K562 treated with DMSO at 1 percent for 4 hours (cell line): Measurements from ENCODE around the gene NDUFS2. TPM values are rescaled to one million over a fixed set of nuclear protein-coding genes. Genes with fewer than 3 reads are reported as not detected.

Source experiments
- total RNA-seq: library from RNA; unstranded; fragments of 300-600 nt; gene quantifications from 2 replicates; pipeline ENCODE4 v1.2.3, GENCODE V29; 2022; ENCODE audit not compliant: insufficient read depth

The NDUFS2 gene
- total RNA-seq = 79.0 and 81.6 TPM in 2 replicates

DNA sequence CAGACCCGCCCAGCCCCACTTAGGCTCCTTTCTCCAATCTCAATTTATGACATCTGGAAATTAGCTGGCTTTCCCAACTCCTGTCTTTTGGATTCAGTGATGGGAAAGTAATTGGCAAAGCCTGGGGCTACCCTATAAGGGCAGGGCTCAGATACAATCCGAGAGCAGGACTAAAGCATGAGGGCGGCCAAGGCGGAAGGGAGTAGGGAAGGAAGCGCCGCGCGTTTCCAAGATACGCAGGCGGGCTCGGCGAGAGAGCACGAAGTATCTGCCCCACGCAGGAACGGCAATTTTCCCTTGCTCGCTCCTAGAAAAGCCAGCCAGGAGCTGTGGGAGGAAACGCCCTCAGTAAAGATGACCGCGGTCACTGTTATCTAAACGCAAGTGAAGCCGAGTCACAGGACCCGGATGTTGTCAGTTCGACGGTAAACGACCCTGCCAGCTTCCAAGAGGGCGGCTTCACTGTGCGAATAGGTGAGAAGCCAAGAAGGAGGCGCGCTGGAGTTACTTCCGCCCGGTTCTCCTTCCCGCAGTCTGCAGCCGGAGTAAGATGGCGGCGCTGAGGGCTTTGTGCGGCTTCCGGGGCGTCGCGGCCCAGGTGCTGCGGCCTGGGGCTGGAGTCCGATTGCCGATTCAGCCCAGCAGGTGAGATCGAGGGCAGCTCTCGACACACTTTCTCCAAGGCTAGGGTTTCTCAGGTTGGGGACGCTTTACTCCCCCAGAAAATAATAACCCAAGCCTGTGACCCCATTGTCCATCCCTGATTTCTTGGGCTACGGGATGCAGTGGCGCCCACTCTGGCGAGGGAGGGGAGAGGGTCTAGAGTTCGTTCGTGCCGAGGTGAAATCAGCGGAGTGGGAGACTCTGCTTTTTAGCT is at the start of gene NDUFS2:
Gene NDUFS2, plus strand, starts transcription at position 532 of the 877 bp plus-strand sequence. Its CDS starts 19 bp downstream, at position 551.

GRCh38 chr1:161153682-161154337 is 48.4 kb upstream of the NDUFS2 start, which contains the start of gene UFC1:
TSS of gene UFC1 (plus strand) at chr1:161153978. CDS start at chr1:161153998, 20 bp downstream.

DNA sequence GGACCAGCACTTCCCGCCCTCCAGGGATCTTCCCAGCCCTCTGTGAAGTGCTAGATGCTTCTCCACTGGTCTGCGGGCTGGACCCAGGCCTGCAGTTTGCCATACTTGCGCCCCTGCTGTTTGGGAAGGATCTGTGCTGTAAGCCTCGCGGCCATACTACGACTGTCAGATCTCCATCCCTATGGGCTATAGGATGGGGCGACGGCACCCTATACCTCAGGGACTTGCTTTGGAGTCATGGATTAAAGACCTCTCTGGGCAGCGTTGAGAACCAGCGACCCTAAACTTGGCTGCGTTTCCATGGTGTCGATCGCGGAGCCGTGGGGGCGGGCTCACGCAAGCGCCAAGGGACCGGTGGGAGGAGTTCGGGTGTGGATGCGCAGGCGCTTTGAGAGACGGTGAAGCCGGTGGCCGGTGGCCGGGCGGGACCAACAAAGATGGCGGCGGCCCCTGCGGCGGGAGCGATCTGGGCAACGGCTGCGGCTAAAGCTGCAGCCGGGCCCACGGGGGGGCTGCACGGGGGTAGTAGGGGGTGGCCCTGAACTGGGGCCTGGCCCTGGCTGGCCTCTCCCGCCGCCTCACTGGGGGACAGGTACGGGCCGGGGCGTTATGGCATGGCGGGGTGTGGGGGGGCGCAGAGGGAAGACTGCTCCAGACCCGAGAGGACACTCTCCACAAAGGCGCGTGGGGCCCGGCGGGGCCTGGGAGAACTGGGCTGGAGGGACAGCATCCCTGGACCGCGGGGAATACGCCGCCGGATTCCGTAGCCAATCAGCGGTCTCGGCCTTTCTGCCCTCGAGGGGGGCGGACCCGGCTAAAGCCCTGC is 42.9 kb upstream of the NDUFS2 start, which contains the start of gene USP21:
Gene USP21, plus strand, starts transcription at position 414 of the 826 bp plus-strand sequence. CDS start 1,141 bp downstream, outside the sequence.

DNA sequence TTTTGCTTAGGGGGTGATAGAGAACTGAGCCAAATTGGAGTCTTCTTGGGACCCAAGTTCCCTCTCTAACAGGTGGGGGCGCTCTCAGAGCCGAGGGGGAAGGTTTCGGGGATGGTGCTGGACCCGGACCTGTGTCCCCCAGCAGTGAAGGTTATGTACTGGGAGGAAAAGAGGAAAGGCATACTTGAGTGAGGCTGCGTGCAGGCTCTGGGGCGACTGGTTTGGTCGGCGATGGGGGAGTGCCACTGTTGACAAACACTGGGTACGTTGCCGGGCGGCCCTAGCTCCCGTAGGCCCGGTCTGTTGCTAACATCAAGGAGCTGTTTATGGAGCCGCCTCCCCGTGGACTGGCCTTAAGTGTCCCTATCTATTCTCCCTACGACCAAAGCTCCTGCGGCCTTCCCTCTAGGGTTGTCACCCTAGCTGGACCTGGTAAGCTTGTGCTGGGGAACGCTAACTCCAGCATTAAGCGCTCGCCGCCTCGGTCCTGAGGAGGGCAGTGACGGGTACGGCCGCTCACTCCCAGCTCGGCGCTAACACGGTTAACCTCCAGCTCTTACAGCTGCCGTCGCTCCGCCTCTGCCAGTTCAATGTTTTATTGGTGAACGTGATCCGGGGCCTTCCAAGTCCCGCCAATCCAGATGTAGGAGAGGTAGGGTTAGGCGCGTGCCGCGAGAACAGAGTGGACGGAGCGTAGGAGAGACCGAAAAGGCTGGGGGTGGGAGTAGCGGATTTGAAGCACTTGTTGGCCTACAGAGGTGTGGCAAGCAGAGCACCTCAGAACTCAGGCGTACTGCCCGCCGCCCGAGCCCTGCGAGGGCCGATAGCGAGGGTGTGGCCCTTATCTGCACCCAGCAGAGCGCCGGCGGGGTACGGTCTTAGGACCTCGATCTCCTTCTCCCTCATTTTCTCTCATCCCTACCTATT is 36.2 kb upstream of the NDUFS2 start, which contains the start of gene PPOX:
Gene PPOX, plus strand, starts transcription at position 685 of the 927 bp plus-strand sequence. CDS start 422 bp downstream, outside the sequence.

DNA sequence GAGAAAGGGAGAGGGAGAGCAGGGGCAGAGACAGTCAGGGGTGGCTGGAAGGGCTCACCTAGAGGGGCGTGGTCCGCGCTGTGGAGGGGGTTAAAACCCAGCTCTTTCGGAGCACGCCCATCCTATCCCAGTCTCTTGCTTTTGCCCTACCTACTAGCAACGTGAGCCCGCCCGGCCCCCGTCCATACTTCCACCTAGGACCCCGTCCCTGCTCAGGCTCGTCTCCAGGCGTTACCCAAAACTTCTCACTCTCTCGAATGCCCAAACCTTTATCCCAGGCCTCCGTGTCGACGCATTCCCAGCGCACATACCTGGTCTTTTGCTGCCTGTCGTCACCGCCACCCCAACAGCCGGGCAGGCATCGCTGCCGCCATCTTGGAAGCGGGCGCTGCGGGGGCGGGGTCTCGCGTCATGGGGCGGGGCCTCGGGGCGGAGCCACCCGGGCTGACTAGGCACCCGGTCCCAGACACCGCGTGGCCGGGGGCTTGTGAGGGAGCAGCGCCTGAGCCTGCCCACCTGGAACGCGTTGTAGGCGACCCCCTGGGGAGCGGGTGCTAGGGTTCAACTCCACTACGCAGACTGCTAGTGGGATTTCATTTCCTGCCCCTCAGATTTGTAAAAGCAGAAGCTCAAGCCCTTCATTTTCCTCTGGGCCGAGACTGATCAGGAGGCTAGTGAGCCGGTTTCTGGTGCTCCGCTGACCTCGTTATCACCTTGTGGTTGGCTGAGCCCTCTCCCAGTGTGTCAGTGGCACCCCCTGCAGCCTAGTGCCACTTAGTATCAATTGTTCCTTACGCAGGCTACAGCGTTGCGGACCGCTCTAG is 24.8 kb upstream of the NDUFS2 start, which contains the start of gene B4GALT3:
Gene B4GALT3, minus strand, starts transcription at position 396 of the 824 bp plus-strand sequence. CDS start 1,447 bp downstream, outside the sequence.

GRCh38 chr1:161198897-161199431 is 3.2 kb upstream of the NDUFS2 start, which contains the start of gene ADAMTS4:
TSS of gene ADAMTS4 (minus strand) at chr1:161199054. CDS start at chr1:161198627, 427 bp downstream.

GRCh38 chr1:161215076-161215475 is 12.9 kb downstream of the NDUFS2 start, which contains the start of gene FCER1G:
TSS of gene FCER1G (plus strand) at chr1:161215295. CDS start at chr1:161215322, 27 bp downstream.

GRCh38 chr1:161225534-161226319 is 23.6 kb downstream of the NDUFS2 start, which contains the start of gene TOMM40L:
TSS of gene TOMM40L (plus strand) at chr1:161226060. CDS start at chr1:161226490, 430 bp downstream.

GRCh38 chr1:161238039-161238473 is 35.9 kb downstream of the NDUFS2 start, which contains the start of gene NR1I3:
TSS of gene NR1I3 (minus strand) at chr1:161238203. CDS start at chr1:161236565, 1,638 bp downstream.

DNA sequence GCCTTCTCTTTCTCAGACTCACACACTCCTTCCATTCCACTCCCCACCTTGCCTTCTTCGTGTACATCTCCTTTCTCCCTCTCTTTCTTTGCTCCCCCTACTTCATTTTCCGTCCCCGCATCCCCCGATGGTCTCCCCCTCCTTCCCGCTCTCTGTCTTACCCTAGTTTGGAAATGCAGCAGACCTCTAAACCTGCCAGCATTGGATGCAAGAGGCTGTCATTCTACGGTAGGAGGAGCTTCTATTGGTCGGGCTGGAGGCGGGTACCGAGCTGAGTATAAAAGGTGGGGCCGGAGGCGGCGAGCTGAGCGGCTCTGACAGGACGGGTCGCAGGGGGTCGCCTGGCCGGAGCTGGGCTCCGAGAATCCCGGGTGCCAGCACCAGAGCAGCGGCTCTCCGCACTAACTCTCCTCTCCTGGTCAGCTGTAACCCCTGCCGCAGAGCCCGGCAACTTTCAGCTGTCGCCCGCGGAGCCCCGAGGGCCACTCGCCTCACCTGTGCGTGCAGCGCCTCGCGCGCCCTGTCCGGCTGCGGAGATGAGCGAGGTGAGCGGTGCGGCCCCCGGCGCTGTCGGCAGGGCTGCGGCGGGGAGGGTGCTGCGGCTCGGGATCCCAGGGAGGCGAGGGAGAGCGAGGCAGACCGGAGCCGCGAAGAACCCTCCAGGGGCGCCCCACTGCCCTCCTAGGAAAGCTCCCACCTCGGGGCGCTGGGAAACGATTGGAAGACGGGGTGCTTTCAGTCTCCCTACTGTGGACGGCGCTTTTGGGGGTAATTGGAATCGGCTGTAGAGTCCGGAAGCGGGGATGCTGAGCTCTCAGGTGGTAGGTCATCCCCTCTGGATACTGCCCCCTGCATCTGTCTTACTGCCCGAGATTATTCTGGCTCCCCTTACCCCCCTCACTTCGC is 56.5 kb downstream of the NDUFS2 start, which contains the start of gene PCP4L1:
Gene PCP4L1, plus strand, starts transcription at position 307 of the 906 bp plus-strand sequence. Its CDS starts 230 bp downstream, at position 537.

Other genes starting within 250 kb of the NDUFS2 start
- not detected in 2 replicates for gene ITLN2, start 247.6 kb upstream of the NDUFS2 start, total RNA-seq
- gene F11R, start 181.2 kb upstream of the NDUFS2 start, total RNA-seq = 44.0 and 45.4 TPM in 2 replicates
- gene TSTD1, start 163.4 kb upstream of the NDUFS2 start, total RNA-seq = not detected in 2 replicates
- gene USF1, start 156.4 kb upstream of the NDUFS2 start, total RNA-seq = 53.7 and 57.3 TPM in 2 replicates
- not detected in 2 replicates for gene ARHGAP30, start 132.5 kb upstream of the NDUFS2 start, total RNA-seq
- not detected in 2 replicates for gene NECTIN4, start 112.8 kb upstream of the NDUFS2 start, total RNA-seq
- gene KLHDC9, start 104.0 kb upstream of the NDUFS2 start, total RNA-seq = not detected in 2 replicates
- 145 and 191 TPM in 2 replicates for gene PFDN2, start 84.3 kb upstream of the NDUFS2 start, total RNA-seq
- gene NIT1, start 84.3 kb upstream of the NDUFS2 start, total RNA-seq = 26.6 and 27.9 TPM in 2 replicates
- 22.8 and 25.7 TPM in 2 replicates for gene DEDD, start 69.7 kb upstream of the NDUFS2 start, total RNA-seq
- 89.4 and 115 TPM in 2 replicates for gene UFC1, start 48.4 kb upstream of the NDUFS2 start, total RNA-seq
- 18.7 and 24.9 TPM in 2 replicates for gene USP21, start 42.9 kb upstream of the NDUFS2 start, total RNA-seq
- gene PPOX, start 35.9 kb upstream of the NDUFS2 start, total RNA-seq = 20.5 and 26.6 TPM in 2 replicates
- 67.8 and 78.2 TPM in 2 replicates for gene B4GALT3, start 24.9 kb upstream of the NDUFS2 start, total RNA-seq
- 0.65 and 0.77 TPM in 2 replicates for gene ADAMTS4, start 3.3 kb upstream of the NDUFS2 start, total RNA-seq
- not detected in 2 replicates for gene FCER1G, start 12.9 kb downstream of the NDUFS2 start, total RNA-seq
- gene APOA2, start 21.3 kb downstream of the NDUFS2 start, total RNA-seq = not detected in 2 replicates
- gene TOMM40L, start 23.7 kb downstream of the NDUFS2 start, total RNA-seq = 8.5 and 12.5 TPM in 2 replicates
- not detected in 2 replicates for gene NR1I3, start 35.8 kb downstream of the NDUFS2 start, total RNA-seq
- gene PCP4L1, start 56.4 kb downstream of the NDUFS2 start, total RNA-seq = not detected in 2 replicates
- 2.5 and 3.4 TPM in 2 replicates for gene MPZ, start 107.6 kb downstream of the NDUFS2 start, total RNA-seq
- gene SDHC, start 112.0 kb downstream of the NDUFS2 start, total RNA-seq = 128 and 155 TPM in 2 replicates
- gene CFAP126, start 165.5 kb downstream of the NDUFS2 start, total RNA-seq = not detected in 2 replicates